SHP77 treated with DMSO at 0.1 percent for 48 hours (cell line): ENCODE results near the gene RNU11.
"Not testable (repeated sequence)": the region's sequence is repeated elsewhere in the genome, so short reads cannot be mapped to it uniquely, and the experiment has no call there.

Experiments
- DNase-seq: peaks from one replicate; lab custom pipeline; 2025; lab: John Stamatoyannopoulos, UW

RNU11 gene

DNA sequence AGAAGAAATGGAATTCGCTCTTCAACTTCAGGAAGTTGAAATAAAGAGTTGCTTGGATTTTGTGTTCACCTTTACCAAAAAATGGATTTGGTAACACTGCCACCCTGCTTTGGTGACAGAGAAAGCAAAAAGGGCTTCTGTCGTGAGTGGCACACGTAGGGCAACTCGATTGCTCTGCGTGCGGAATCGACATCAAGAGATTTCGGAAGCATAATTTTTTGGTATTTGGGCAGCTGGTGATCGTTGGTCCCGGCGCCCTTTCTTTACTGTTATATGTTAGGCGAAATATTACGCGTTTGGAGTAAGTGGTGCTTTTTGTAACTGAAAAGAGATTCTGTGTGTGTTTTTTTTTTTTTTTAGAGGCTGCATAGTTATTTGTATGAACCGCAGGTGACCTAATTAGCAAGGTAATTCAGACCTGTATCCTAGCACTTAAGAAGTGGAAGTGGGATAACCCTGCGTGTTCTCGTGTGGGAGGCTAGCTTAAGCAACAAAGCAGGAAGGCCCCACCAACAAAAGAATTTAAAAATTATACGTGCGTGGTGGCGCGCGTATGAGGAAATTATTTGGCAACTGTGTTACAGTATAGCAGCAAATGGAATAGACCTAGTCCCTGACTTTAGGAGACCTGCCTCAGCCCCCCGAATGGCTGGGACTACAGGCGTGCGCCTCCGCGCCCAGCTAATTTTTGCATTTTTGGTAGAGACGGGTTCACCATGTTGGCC, at the start of gene RNU11:
Gene RNU11, plus strand, starts transcription at position 127 of the 725 bp plus-strand sequence.
- peak; percentile 98 for DNase-seq

DNA sequence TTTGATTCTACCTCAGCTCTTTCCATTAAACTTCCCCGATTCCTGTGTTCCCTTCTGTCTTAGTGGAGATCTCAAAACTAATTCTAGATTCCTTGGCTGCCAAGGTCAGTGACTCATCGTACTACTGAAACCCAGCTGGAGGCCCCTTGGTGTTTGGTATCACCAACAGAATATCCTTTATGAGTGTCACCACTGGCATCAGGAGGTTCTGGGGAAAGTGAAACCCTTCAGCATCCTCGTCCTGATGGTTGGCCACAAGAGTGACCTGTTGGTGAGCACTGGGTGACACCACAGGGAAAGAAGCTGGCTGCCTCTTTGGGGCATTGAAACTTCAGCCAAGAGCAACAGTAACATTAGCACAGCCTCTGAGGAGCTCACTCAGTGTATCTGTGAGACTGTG, 46.7 kb upstream of the RNU11 start:
- DNase-seq = no peak

DNA sequence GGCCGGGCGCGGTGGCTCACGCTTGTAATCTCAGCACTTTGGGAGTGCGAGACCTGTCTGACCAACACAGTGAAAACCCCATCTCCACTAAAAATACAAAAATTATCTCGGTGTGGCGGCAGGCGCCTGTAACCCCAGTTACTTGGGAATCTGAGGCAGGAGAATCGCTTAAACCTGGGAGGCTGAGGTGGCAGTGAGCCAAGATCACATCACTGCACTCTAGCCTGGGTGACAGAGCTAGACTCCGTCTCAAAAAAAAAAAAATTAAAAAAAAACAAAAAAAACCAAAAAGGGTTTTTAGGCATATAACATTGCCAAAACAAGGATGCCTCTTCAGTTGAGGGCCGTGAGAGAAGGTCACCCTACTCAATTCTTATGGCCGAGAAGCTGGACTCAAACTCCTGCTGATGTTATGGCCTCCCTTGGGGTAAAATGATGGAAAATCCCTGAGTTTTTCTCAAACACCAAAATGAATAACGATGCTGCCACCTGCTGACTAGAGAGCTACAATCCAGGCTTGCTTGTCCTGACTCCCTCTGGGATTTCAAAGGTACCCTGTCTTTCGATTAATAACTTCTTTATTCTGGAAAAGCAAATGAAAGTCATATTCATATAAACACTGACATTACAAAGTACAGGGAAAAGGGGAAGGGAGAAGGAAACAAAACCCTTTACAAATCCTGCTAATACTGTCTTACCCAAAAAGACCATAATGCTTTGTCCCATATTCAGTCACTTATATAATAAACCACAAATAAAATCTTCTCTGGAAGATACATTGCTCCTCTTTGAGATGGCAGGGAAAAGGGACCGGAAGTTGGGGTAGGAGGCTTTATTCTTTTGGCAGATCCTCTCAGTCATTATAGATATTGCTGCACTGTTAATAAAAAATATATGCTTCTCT, 45.6 kb upstream of the RNU11 start:
- peak; percentile 39 for DNase-seq

DNA sequence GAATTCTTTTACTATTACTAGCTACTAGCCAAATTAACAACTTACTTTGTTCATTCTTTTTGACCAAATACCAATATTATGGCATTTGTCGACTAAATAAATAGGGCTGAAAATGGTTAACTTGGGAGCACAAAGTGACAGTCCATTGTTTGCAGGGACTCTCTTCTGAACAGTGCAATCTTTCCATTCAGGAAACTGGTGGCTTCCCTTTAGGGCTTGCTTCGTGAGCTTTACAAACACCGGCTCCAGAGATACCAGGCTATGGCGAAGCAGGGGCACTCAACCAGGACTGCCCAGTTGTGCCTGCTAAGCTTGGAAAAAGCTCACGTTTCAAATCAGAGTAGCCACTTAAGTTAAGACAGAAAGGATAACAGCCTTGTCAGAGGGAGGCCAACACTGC, 44.0 kb upstream of the RNU11 start:
- DNase-seq = no peak

DNA sequence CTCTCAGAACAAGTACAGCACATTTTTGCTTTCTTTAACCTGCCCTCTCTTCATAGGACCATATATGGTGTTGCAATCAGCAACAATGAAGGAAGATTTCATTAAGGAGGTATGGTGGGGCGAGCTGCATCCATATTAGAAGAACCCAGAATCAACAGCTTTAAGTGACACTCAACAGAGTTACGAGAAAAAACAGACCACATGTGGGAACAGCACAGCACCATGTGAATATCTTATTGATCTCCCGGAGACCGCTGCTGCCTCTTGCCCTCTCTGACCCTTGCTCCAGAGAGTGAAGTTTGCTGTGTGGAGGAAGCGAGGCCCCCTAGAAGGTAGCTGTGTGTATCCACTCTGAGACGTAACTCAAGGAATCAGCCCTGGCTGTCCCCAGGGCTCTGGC, 43.4 kb upstream of the RNU11 start:
- no peak for DNase-seq

DNA sequence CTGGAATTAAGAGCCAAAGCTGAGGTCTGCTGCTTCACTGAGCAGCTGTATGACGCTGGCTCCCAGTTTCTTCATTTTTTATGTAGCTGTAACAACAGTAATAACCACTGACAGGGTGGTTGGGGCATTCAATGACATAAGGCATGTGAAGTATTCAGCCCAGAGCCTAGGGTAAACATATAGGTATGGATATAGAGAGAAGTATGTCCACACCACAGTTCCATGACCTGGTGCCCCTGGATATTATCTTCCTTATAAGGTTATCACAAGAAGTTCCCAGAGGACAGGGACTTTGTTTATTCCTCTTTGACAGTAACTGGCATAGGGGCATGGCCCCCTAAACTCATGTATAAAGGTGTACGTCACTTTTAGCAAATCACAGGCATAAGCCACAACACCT, 41.6 kb upstream of the RNU11 start:
- DNase-seq = no peak

DNA sequence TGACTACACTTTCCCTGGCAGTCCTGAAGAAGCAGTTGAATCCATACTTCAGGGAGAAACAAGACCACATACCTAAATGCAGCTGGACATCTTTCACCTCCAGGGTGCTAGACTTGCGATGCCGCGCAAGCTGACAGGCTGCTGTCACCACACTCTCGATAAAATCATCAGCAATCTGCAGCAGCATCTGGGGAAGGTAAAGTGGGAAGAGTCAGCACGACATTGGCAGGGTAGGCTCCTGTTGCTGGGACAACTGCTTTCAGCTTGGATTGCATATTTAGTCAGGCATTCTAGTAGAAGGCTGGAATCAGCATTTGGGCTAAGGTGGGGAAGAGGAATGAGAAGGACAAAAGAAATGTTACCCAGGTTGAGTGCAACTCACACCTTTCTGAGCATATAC, 35.2 kb upstream of the RNU11 start:
- no peak for DNase-seq

DNA sequence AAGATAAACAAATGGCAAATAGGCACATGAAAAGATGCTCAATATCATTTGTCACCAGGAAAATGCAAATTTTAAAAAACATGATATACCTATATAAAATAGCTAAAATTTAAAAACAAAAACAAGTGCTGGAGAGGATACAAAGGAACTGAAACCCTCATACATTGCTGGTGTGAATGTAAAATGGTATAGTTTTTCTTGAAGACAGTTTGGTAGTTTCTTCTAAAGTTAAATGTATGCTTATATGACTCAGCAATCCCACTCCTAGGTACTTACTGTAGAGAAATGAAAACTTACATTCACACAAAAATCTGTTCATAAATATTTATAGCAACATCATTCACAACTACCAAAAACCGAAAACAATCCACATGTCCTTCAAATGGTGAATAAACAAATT, 16.7 kb upstream of the RNU11 start:
- DNase-seq = no peak

DNA sequence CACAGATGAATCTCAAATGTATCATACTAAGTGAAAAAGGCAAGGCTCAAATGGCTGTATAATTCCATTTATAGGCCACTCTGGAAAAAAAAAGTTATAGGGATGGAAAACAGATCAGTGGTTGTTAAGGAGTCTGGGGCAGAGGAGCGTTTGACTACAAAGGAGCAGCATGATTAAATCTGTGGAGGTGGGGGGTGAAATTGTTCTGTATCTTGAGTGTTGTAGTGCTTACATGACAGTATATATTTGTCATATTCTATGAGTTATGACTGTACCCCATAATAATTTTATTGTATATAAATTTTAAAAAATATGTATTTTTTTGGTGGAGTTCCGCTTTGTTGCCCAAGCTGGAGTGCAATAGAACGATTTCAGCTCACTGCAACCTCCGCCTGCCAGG, 15.8 kb upstream of the RNU11 start:
- no peak for DNase-seq

DNA sequence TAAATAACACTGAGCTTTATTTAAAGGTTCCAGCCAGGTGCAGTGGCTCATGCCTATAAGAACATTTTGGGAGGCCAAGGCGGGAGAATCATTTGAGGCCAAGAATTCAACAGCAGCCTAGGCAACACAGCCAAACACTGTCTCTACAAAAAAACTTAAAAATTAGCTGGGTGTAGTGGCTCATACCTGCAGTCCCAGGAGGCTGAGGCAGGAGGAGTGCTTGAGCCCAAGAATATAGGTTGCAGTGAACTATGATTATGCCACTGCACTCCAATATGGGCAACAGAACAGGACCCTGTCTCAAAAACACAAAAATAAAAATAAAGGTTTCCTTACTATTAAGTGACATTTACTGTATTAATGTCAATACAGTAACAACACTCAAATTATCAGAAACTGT, 7.6 kb upstream of the RNU11 start:
- no peak for DNase-seq

DNA sequence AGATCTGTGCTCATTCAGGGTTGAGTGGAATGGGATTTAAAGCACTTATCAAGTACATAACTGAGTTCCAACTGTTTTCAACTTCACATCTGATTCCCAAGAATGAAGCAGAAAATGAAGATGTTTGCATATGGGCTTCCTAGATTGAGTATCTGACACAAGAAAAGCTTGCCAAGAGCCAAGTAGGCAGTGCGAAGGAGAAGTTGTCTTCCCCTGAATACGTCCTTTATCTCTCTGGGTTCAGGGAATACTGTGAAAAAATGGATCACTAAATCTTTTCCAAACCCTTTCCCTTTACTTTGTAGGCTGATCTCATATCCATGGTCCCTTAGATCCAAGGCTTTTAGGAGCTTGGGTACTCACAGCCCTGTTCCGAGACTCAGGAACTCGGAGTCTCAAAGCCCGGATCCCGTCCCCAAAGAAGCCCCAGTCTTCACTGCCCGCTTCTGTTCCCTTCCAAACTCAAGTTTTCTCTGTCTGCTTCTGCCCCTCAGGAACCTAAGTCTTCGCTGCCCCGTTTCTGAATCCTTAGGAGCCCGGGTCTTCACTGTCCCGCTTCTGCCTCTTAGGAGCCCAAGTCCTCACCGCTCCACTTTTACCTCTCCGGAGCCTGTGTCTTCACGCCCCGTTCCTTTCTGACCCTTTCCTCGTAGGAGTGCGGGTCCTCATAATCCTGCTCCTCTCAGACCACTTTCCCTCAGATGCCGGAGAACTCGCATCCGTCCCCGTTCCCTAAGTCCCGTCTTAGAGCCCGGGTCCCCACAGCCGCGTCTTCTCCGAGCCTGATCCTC, 6.1 kb upstream of the RNU11 start:
- no peak for DNase-seq

DNA sequence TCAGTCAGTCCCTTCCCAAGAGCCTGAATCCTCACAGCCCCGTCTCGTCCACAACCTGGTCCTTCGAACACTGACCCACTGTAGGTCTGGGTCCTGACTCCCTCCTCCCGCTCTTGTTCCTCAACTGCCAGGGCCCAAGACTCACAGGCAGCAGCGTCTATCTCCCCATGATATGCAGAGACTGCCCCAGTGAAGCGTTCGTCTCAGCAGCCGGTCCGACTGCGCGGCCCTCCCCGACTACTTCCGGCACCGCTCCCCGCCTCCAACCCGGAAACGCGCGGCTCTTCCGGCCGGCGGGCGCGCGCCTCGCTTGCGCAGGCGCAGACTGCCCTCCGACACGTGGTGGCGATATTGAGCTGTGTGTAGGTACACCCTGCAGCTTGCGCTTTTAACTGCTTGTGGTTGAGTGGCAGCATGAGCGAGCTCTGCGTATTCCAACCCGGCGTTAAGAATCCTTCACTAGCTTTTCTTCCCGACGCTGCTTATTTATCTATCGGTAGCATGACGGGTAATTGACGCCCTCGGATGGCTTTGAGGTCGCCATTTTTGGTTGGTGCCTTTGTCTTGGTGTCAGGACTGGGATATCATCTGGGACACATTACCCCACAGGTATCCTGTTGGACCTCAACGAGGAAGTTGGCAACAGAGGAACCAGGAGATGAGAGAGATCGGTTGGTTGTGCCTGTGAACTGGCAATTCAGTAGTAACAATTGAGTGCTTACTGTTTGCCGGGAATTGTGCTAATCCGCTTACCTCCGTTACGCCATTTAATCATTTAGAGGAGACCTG, 5.4 kb upstream of the RNU11 start, which contains the start of gene TAF12:
Gene TAF12, minus strand, starts transcription at position 221 of the 789 bp plus-strand sequence. CDS start 20,986 bp downstream, outside the sequence.
- DNase-seq = peak; percentile 92

DNA sequence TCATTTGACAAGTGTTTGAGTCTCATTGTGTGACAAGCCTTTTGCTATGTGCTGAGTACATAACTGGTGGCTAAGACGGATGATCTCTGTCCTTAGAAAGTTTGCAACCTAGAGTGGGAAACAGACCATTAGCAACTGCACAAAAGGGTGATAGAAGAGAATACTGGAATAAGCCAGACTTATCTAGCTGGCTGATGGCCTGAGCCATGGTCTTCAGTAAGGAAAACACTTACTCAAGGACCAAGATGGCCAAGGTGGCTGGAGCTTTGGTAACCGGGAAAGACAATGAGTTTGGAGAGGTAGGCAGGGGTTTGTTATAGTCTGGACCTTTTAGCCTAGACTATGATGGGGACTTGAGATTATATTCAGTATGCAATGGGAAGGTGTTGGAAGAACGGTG, 3.9 kb upstream of the RNU11 start:
- no peak for DNase-seq

DNA sequence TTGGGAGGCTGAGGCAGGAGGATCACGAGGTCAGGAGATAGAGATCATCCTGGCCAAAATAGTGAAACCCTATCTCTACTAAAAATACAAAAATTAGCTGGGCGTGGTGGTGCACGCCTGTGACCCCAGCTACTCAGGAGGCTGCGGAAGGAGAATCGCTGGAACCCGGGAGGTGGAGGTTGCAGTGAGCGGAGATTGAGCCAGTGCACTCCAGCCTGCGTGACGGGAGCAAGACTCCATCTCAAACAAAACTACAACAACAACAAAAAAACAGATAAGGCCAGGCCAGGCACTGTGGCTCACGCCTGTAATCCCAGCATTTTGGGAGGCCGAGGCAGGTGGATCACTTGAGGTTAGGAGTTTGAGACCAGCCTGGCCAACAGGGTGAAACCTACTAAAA, 3.0 kb upstream of the RNU11 start:
- DNase-seq = not testable (repeated sequence)

DNA sequence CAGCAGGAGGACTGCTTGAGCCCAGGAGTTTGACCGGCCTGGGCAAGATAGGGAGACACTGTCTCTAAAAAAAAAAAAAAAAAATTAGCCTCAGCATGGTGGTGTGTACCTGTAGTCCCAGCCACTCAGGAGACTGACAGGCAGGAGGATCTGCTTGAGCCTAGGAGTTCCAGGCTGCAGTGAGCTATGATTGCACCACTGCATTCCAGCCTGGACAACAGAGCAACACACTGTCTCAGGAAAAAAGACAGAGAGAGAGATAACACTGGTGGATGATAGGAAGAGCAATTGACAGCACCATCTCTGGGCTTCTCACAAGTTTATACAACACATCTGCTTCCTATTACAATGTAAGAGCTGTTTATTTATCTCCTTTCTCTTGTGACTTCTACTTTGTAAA, 2.4 kb upstream of the RNU11 start:
- no peak for DNase-seq

DNA sequence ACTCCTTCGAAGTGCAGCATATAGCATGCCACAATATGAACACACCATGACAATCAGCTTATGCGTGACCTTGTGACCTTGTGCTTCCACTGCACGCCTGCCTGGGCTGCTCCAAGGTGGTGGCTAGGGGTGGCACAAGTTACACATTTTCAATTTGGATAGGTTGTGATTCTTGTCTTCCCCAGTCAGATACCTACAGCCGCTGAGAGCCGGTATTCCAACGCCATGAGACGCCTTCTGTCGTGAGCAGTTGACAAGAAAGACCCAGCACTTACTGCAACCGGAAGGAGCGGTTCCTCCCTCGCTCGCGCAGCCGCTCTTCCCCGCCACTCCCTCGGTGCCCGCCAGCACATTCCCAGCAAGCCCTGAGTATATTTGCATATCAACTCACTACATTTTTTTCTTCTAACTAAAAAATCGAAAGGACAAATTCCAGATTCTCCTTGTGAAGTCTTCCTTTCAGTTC, 359 bp upstream of the RNU11 start:
- DNase-seq = peak; percentile 95

DNA sequence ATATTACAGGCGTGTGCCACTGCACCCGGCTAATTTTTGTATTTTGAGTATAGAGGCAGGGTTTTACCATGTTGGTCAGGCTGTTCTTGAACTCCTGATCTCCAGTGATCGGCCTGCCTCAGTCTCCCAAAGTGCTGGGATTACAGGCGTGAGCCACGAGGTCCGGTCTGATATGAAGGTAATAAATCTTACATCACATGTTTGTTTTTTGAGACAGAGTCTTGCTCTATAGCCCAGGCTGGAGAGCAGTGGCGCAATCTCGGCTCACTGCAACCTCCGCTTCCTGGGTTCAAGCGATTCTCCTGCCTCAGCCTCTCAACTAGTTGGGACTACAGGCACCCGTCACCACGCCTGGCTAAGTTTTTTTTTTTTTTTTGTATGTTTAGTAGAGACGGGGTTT, 4.7 kb downstream of the RNU11 start:
- DNase-seq = not testable (repeated sequence)

DNA sequence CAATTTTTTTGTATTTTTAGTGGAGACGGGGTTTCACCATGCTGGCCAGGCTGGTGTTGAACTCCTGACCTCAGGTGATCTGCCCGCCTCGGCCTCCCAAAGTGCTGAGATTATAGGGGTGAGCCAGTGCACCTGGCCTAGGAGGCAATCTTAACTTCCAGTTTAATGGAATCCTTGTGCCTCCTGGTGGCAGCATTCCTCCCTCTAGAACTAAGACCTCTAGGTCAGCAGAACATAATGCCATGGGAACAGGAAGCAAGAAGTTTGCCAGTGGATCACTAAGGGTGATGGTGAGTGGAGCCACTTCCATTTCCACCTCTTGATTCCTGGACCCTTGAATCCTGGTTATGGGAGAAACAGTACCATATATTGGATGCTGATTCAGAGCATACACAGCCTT, 5.5 kb downstream of the RNU11 start:
- not testable (repeated sequence) for DNase-seq

DNA sequence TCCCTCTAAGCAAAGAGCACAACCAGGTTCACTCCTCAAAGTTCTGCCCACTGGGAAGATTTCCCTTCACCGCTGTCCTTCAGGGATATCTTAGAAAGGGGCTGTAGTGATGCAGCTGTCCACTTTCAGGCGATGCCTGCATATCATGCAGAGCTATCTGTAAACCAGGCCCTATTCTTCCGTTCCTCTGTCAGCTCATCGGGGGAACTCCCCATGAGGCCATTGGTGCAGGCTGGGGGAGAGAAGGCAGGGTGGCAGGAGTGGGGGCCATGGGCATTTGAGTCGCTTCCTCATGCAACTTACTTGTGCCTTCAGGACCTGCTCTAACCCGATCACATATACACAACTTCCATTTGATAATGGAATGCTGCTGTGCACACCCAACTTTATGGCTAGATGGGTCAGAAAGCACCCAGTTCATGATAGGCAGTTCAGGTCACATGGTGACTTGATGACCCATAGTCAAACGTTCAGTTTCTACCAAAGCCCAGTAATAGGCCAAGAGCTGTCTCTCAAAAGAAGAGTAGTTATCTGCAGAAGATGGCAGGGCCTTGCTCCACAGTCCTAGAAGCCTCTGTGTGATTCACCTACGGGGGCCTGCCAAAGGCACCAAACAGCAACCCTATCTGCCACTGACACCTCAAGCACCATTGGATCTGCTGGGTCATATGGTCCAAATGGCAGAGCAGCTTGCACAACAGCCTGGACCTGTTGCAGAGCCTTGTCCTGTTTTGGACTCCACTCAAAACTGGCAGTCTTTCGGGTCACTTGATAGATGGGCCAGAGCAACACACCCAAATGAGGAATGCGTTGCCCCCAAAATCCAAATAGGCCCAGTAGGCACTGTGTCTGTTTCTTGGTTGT, 7.3 kb downstream of the RNU11 start:
- DNase-seq = not testable (repeated sequence)

DNA sequence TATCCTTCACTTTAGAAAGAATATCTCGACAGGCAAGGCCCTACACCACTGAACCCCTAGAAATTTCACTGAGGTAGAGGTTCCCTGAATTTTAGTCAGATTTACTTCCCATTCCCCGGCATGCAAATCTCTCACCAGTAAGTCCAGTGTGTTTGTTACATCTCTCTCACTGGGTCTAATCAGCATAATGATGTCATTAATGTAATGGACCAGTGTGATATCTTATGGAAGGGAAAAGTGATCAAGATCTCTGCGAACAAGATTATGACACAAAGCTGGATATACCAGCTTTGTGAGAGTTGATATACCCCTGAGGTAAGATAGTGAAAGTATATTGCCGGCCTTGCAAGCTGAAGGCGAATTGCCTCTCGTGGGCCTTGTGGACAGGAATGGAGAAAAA, 7.9 kb downstream of the RNU11 start:
- no peak for DNase-seq
